Loucy (cell line): ENCODE results near the gene KRT6C.

ENCODE experiments used
- H2AFZ ChIP-seq: fragments of 200-600 bp; sonication (generic); 2 replicates; pipeline ENCODE4 v1.6.0; 2016; ENCODE audit warnings: antibody characterized with exemption, mild to moderate bottlenecking, low read length, moderate library complexity
- H3F3A ChIP-seq: fragments of 200-600 bp; 2 replicates; pipeline ENCODE4 v1.6.0; 2016; ENCODE audit warnings: antibody characterized with exemption, low read depth, mild to moderate bottlenecking
- H3K27me3 ChIP-seq: fragments of 200-600 bp; sonication (generic); 2 replicates; pipeline ENCODE4 v1.6.1; 2014; ENCODE audit warnings: low read length, mild to moderate bottlenecking; ENCODE audit not compliant: insufficient read depth, poor library complexity, severe bottlenecking
- H3K36me3 ChIP-seq: fragments of 200-600 bp; sonication (generic); 2 replicates; pipeline ENCODE4 v1.6.1; 2016; ENCODE audit warnings: low read length; ENCODE audit not compliant: insufficient read depth
- H3K4me1 ChIP-seq: fragments of 200-600 bp; sonication (generic); 2 replicates; pipeline ENCODE4 v1.5.1; 2014; ENCODE audit warnings: low read length, mild to moderate bottlenecking; ENCODE audit not compliant: insufficient read depth, poor library complexity, severe bottlenecking
- H3K4me2 ChIP-seq: fragments of 200-600 bp; sonication (generic); 2 replicates; pipeline ENCODE4 v1.6.0; 2014; ENCODE audit warnings: antibody characterized with exemption, low read length, low read depth, mild to moderate bottlenecking; ENCODE audit not compliant: poor library complexity, severe bottlenecking
- H3K4me3 ChIP-seq: fragments of 200-600 bp; sonication (generic); 2 replicates; pipeline ENCODE4 v1.5.1; 2014; ENCODE audit warnings: low read length, mild to moderate bottlenecking, mixed read lengths; ENCODE audit not compliant: poor library complexity, severe bottlenecking
- H3K79me2 ChIP-seq: fragments of 200-600 bp; sonication (generic); 2 replicates; pipeline ENCODE4 v1.6.1; 2014; ENCODE audit warnings: low read length; ENCODE audit not compliant: insufficient read depth
- H3K9ac ChIP-seq: fragments of 200-600 bp; sonication (generic); 2 replicates; pipeline ENCODE4 v1.6.0; 2014; ENCODE audit warnings: mild to moderate bottlenecking, low read depth, low read length, moderate library complexity; ENCODE audit not compliant: poor library complexity, severe bottlenecking
- H3K9me2 ChIP-seq: fragments of 200-600 bp; sonication (generic); replicated peaks from 2 replicates; pipeline ENCODE4 v1.6.1; 2016; ENCODE audit warnings: low read depth, low read length, mixed read lengths
- H3K9me3 ChIP-seq: fragments of 200-600 bp; sonication (generic); 2 replicates; pipeline ENCODE4 v1.6.1; 2014; ENCODE audit warnings: mild to moderate bottlenecking, antibody characterized with exemption, low read length, low read depth; ENCODE audit not compliant: insufficient read depth
- H4K20me1 ChIP-seq: fragments of 200-600 bp; sonication (generic); 2 replicates; pipeline ENCODE4 v1.6.0; 2014; ENCODE audit warnings: antibody characterized with exemption, low read length, mild to moderate bottlenecking; ENCODE audit not compliant: insufficient read depth, poor library complexity, severe bottlenecking
- EZH2phosphoT487 ChIP-seq: fragments of 200-600 bp; IDR thresholded peaks from 2 replicates; pipeline ENCODE4 v1.6.1; 2018; ENCODE audit warnings: antibody characterized with exemption, mild to moderate bottlenecking, moderate library complexity, borderline replicate concordance
- TF ChIP-seq, protein P1 (sequence below): fragments of 200-600 bp; sonication (generic); conservative IDR thresholded peaks from 2 replicates; pipeline ENCODE4 v1.5.1; 2014; ENCODE audit warnings: mild to moderate bottlenecking, antibody characterized with exemption, low read length

The KRT6C gene

DNA sequence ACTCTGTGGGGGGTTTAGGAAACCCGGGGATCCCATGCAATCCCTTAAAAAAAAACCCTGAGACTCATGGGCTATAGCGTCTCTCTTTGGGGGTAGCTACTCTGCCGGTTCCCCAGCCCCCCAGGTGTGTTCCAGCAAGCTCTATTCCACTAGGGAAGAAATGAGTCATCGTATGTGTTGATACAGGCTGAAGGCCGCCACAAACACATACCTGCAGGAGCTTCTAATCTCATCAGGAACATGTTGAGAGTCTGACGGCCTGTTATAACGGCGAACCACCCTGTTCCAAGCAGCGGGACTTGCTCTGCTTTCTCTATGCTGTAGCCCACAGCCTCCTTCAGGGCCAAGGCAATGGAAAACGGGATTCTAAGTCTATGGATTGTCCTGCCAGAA lies 47.6 kb upstream of the KRT6C start:
- Histone ChIP-seq H3K27me3 (no peaks in the 10 kb centered on the region), H3K4me3 (no peak overlapping the region), H3K79me2 (no peaks in the 10 kb centered on the region), H4K20me1 (no peaks in the 10 kb centered on the region), H3K9ac (no peak overlapping the region), H3F3A (no peaks in the 10 kb centered on the region), H3K4me2 (no peak overlapping the region), H3K4me1 (no peaks in the 10 kb centered on the region), H3K36me3 (no peaks in the 10 kb centered on the region), H2AFZ (no peak overlapping the region), H3K9me2 (no peaks in the 10 kb centered on the region), H3K9me3 (no peaks in the 10 kb centered on the region)
- TF ChIP-seq EZH2phosphoT487 = no peak
- TF ChIP-seq, protein P1, sequence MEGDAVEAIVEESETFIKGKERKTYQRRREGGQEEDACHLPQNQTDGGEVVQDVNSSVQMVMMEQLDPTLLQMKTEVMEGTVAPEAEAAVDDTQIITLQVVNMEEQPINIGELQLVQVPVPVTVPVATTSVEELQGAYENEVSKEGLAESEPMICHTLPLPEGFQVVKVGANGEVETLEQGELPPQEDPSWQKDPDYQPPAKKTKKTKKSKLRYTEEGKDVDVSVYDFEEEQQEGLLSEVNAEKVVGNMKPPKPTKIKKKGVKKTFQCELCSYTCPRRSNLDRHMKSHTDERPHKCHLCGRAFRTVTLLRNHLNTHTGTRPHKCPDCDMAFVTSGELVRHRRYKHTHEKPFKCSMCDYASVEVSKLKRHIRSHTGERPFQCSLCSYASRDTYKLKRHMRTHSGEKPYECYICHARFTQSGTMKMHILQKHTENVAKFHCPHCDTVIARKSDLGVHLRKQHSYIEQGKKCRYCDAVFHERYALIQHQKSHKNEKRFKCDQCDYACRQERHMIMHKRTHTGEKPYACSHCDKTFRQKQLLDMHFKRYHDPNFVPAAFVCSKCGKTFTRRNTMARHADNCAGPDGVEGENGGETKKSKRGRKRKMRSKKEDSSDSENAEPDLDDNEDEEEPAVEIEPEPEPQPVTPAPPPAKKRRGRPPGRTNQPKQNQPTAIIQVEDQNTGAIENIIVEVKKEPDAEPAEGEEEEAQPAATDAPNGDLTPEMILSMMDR = no peak

DNA sequence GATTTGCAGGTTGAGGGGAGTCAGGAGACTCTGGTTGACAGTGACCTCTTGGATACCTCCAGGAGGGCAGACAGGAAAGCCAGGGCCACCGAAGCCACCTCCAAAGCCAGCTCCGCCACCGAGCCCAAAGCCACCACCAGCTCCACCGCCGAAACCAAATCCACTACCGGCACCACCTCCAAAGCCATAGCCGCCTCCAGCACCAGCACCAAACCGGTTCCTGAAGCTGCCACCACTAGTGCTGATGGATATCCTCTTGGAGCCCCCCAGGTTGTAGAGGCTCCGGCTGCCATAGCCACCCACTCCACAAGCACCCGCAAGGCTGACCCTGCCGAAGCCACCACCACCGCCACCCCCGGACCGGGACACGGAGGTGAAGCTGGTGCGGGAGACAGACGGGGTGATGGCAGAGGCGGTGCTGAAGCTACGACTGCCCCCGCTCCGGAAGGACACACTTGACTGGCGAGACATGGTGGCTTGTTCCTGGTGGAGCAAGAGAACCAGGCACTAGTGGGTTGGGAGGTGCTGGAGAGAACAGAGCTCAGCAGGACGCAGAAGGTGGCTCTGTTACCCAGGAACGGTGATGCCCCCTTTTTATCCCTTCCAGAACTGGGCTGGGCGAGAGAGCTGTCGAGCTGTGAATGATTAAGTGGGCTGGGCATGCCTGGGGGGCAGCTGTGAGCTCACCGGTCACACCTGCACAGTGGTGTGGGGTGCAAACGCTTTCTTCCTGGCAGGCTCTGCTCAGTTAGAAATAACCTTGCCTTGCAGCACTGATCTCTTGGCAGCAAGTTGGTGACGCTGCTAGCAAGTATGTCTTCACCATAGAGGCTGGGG lies 46.4 kb upstream of the KRT6C start, which contains the start of gene KRT5:
KRT5 (minus strand) TSS at position 569 of the 837 bp plus-strand sequence; CDS start at position 471, 98 bp downstream.
- Histone ChIP-seq H3K36me3 (no peaks in the 10 kb centered on the region), H2AFZ (no peak within 1 kb of the TSS), H3K27me3 (no peaks in the 10 kb centered on the region), H3K9ac (no peak within 1 kb of the TSS), H3K9me2 (no peaks in the 10 kb centered on the region), H3K4me3 (no peak within 1 kb of the TSS), H3K4me2 (no peak within 1 kb of the TSS), H4K20me1 (no peaks in the 10 kb centered on the region), H3F3A (no peaks in the 10 kb centered on the region), H3K9me3 (no peaks in the 10 kb centered on the region), H3K79me2 (no peaks in the 10 kb centered on the region), H3K4me1 (no peaks in the 10 kb centered on the region)
- no peak for TF ChIP-seq EZH2phosphoT487
- TF ChIP-seq, protein P1 = no peak

DNA sequence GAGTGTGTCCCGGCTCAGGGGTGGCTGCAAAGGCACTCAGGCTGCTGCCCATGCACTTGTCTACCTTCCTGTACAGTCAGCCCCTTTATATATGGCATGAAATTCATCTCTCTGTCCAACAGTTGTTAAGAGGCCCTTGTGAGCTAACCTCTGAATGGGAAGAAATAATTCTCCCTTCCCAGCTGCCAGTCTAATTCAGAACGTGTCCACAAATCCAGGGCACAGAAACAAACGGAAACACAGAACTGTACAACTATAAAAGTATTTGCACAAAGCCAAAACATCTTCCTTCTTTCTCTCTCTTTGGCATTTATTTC lies 45.7 kb upstream of the KRT6C start:
- Histone ChIP-seq H3K79me2 (no peaks in the 10 kb centered on the region), H3F3A (no peaks in the 10 kb centered on the region), H3K9ac (no peak overlapping the region), H3K9me2 (no peaks in the 10 kb centered on the region), H2AFZ (no peak overlapping the region), H3K9me3 (no peaks in the 10 kb centered on the region), H4K20me1 (no peaks in the 10 kb centered on the region), H3K36me3 (no peaks in the 10 kb centered on the region), H3K27me3 (no peaks in the 10 kb centered on the region), H3K4me1 (no peaks in the 10 kb centered on the region), H3K4me2 (no peak overlapping the region), H3K4me3 (no peak overlapping the region)
- no peak for TF ChIP-seq EZH2phosphoT487
- TF ChIP-seq, protein P1 = no peak
